PC-3 (cell line): Measurements from ENCODE around the gene TMEM106C. TPM values are rescaled to one million over a fixed set of nuclear protein-coding genes. Genes with fewer than 3 reads are reported as not detected.

ENCODE experiments used
- ATAC-seq: fragments of 200-7000 bp; cut with Tn5 transposase; 2 replicates; pipeline ENCODE4 v1.9.1; 2020; ENCODE audit warnings: mild to moderate bottlenecking, moderate library complexity
- BruUV-seq: library from RNA; stranded (reverse); fragments of 400-500 nt; replicated peaks from 2 replicates; lab custom pipeline; 2021; lab: Mats Ljungman, UMichigan
- CTCF ChIA-PET: fragments of 300-600 bp; sonication (Branson Sonifier 250); formaldehyde crosslinking; loops from one replicate; lab custom pipeline; 2022; ENCODE audit warnings: antibody characterized with exemption; lab: Charles Lee
- POLR2A ChIA-PET: fragments of 300-600 bp; sonication (Branson Sonifier 250); formaldehyde crosslinking; loops from one replicate; lab custom pipeline; 2022; ENCODE audit warnings: antibody characterized with exemption; ENCODE audit not compliant: unreplicated experiment; lab: Charles Lee
- DNase-seq: peaks from one replicate; pipeline ENCODE4 v3.0.0-alpha.2; 2015
- H2AFZ ChIP-seq: fragments of 300-600 bp; sonication (generic); 2 replicates; pipeline ENCODE4 v1.6.0; 2016; ENCODE audit warnings: antibody characterized with exemption, low read length
- H3F3A ChIP-seq: fragments of 300-600 bp; sonication (generic); one replicate; pipeline ENCODE4 v1.6.0; 2017; ENCODE audit warnings: antibody characterized with exemption, low read length, control low read depth, mild to moderate bottlenecking; ENCODE audit not compliant: unreplicated experiment
- H3K27ac ChIP-seq: fragments of 300-600 bp; sonication (generic); 2 replicates; pipeline ENCODE4 v1.5.1; 2016; ENCODE audit warnings: mild to moderate bottlenecking, low read length
- H3K27me3 ChIP-seq: fragments of 300-600 bp; sonication (generic); 2 replicates; pipeline ENCODE4 v1.6.1; 2016; ENCODE audit warnings: low read length, mixed read lengths
- H3K36me3 ChIP-seq: fragments of 300-600 bp; sonication (generic); 2 replicates; pipeline ENCODE4 v1.6.1; 2016; ENCODE audit warnings: low read depth, mixed run types, low read length, mixed read lengths
- H3K4me1 ChIP-seq: fragments of 300-600 bp; sonication (generic); 2 replicates; pipeline ENCODE4 v1.5.1; 2016; ENCODE audit warnings: low read length; ENCODE audit not compliant: insufficient read depth
- H3K4me2 ChIP-seq: fragments of 300-600 bp; sonication (generic); 2 replicates; pipeline ENCODE4 v1.6.0; 2016; ENCODE audit warnings: low read length
- H3K4me3 ChIP-seq: fragments of 300-600 bp; sonication (generic); 2 replicates; pipeline ENCODE4 v1.5.1; 2016; ENCODE audit warnings: mild to moderate bottlenecking, low read length, mixed read lengths
- H3K79me2 ChIP-seq: fragments of 300-600 bp; sonication (generic); 2 replicates; pipeline ENCODE4 v1.6.1; 2017; ENCODE audit warnings: low read length, mixed read lengths
- H3K9ac ChIP-seq: fragments of 300-600 bp; sonication (generic); 2 replicates; pipeline ENCODE4 v1.6.0; 2016; ENCODE audit warnings: mild to moderate bottlenecking, low read length
- H3K9me2 ChIP-seq: fragments of 300-600 bp; sonication (generic); replicated peaks from 2 replicates; pipeline ENCODE4 v1.6.1; 2016; ENCODE audit warnings: mixed run types, low read length, mixed read lengths
- H3K9me3 ChIP-seq: fragments of 300-600 bp; sonication (generic); 2 replicates; pipeline ENCODE4 v1.6.1; 2016; ENCODE audit warnings: low read length, mixed read lengths
- H4K20me1 ChIP-seq: fragments of 300-600 bp; sonication (generic); 2 replicates; pipeline ENCODE4 v1.6.1; 2016; ENCODE audit warnings: low read length, mixed read lengths
- EZH2 ChIP-seq: fragments of 300-600 bp; sonication (generic); IDR thresholded peaks from one replicate; pipeline ENCODE4 v1.6.1; 2017; ENCODE audit warnings: antibody characterized with exemption, mild to moderate bottlenecking, low read length; ENCODE audit not compliant: unreplicated experiment
- EZH2phosphoT487 ChIP-seq: fragments of 300-600 bp; sonication (generic); IDR thresholded peaks from 2 replicates; pipeline ENCODE4 v1.6.1; 2018; ENCODE audit warnings: mild to moderate bottlenecking, antibody characterized with exemption, low read length, borderline replicate concordance
- intact Hi-C: fragments of 100-400 bp; cut with micrococcal nuclease; formaldehyde crosslinking; loops from 2 replicates; pipeline ENCODE4 v1.9.0; 2023
- total RNA-seq: library from RNA; depleted of rRNA; stranded (reverse); fragments of >200 nt; gene quantifications from 2 replicates; pipeline ENCODE4 v1.2.3, GENCODE V29; 2014
- TF ChIP-seq, protein P1 (sequence below): fragments of 300-600 bp; sonication (generic); conservative IDR thresholded peaks from 2 replicates; pipeline ENCODE4 v1.5.1; 2017; ENCODE audit warnings: antibody characterized with exemption, low read depth, mild to moderate bottlenecking, low read length

The TMEM106C gene
- total RNA-seq, 1 experiment from 2014 or later = 166 TPM

DNA sequence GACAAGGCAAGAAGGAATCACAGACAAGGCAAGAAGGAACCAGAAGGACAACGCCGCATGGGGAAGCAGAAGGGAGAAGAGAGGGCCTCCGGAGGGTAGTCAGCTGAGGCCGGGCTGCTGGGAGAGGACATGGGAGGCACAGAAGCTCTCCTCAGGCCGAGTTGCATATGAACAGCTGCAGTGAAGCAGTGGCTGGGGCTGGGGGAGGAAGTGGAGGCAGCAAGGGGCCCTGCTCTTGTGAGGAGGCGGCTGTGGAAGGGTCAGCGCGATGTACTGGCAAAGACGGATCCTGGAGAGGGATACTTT, 22.0 kb upstream of the TMEM106C start:
- no peak for ATAC-seq
- no peaks in the 10 kb centered on the region for H3K36me3 ChIP-seq
- no peaks in the 10 kb centered on the region for H3K27me3 ChIP-seq
- H3K4me2 ChIP-seq = no peak overlapping the region
- no peaks in the 10 kb centered on the region for H3K9me2 ChIP-seq
- H2AFZ ChIP-seq = no peak overlapping the region
- no peaks in the 10 kb centered on the region for H3F3A ChIP-seq
- ChIA-PET POLR2A (no interaction called here), CTCF (no interaction called here)
- H3K79me2 ChIP-seq = no peaks in the 10 kb centered on the region
- H3K9me3 ChIP-seq = no peaks in the 10 kb centered on the region
- no peak overlapping the region for H3K27ac ChIP-seq
- DNase-seq = no peak
- intact Hi-C loops = loop anchor here (10.0 kb wide), 1 partner anchor 117 kb away; no protein-coding TSS in a partner anchor
- no peaks in the 10 kb centered on the region for H4K20me1 ChIP-seq
- no TSS peak for BruUV-seq
- H3K4me1 ChIP-seq = peaks cover 13% of the 10 kb centered on the region
- no peak overlapping the region for H3K4me3 ChIP-seq
- TF ChIP-seq EZH2 = no peak
- TF ChIP-seq, protein P1, sequence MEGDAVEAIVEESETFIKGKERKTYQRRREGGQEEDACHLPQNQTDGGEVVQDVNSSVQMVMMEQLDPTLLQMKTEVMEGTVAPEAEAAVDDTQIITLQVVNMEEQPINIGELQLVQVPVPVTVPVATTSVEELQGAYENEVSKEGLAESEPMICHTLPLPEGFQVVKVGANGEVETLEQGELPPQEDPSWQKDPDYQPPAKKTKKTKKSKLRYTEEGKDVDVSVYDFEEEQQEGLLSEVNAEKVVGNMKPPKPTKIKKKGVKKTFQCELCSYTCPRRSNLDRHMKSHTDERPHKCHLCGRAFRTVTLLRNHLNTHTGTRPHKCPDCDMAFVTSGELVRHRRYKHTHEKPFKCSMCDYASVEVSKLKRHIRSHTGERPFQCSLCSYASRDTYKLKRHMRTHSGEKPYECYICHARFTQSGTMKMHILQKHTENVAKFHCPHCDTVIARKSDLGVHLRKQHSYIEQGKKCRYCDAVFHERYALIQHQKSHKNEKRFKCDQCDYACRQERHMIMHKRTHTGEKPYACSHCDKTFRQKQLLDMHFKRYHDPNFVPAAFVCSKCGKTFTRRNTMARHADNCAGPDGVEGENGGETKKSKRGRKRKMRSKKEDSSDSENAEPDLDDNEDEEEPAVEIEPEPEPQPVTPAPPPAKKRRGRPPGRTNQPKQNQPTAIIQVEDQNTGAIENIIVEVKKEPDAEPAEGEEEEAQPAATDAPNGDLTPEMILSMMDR = no peak
- TF ChIP-seq EZH2phosphoT487 = no peak
- H3K9ac ChIP-seq = no peak overlapping the region

DNA sequence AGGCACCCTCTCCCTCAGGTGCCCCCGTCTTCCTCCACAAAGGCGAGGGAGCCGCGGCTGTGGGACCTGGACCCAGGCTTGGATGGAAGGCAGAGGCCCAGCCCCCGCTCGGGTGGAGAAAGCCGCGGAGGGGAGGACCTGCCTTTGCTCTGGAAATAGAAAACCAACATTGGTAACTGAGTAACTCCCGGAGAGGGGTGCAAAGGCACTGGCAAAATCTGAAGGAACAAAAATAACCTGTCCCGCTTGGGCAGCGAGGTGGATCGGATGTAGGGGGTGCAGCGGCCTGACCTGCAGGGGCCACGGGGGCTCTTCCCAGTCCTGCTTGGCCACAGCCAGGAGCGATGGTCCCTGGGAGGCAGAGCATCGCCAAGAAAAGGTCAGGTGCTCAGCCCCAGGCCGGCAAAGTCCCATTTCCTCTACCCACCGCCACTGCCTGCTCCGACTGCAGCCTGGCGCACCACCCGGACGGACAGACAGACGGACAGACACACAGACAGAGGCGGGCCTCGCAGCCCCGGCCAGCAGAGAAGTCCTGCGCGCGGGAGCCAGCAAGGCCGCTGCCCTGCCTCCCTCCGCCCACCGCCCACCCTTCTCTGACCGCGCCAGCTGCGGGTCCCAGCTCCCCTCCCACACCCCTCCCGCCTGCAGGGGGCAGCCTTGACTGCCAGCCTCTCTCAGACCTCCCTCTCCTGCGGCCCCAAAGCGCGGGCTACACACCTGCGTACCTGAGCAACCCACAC, 21.4 kb upstream of the TMEM106C start:
- Histone ChIP-seq H3K36me3 (no peaks in the 10 kb centered on the region), H3K9me3 (no peaks in the 10 kb centered on the region), H2AFZ (no peak overlapping the region), H3K4me1 (peaks cover 18% of the 10 kb centered on the region), H3K9me2 (no peaks in the 10 kb centered on the region), H3K27me3 (no peaks in the 10 kb centered on the region), H3F3A (no peaks in the 10 kb centered on the region), H4K20me1 (no peaks in the 10 kb centered on the region), H3K79me2 (no peaks in the 10 kb centered on the region), H3K4me2 (no peak overlapping the region), H3K27ac (no peak overlapping the region), H3K9ac (no peak overlapping the region), H3K4me3 (no peak overlapping the region)
- DNase-seq (no peak), ATAC-seq (no peak)
- ChIA-PET POLR2A (no interaction called here), CTCF (no interaction called here)
- TF ChIP-seq EZH2 (no peak), EZH2phosphoT487 (no peak)
- TF ChIP-seq, protein P1 = peak; percentile 23
- BruUV-seq = no TSS peak
- intact Hi-C loops = loop anchor here (10.0 kb wide), 1 partner anchor 117 kb away; no protein-coding TSS in a partner anchor

DNA sequence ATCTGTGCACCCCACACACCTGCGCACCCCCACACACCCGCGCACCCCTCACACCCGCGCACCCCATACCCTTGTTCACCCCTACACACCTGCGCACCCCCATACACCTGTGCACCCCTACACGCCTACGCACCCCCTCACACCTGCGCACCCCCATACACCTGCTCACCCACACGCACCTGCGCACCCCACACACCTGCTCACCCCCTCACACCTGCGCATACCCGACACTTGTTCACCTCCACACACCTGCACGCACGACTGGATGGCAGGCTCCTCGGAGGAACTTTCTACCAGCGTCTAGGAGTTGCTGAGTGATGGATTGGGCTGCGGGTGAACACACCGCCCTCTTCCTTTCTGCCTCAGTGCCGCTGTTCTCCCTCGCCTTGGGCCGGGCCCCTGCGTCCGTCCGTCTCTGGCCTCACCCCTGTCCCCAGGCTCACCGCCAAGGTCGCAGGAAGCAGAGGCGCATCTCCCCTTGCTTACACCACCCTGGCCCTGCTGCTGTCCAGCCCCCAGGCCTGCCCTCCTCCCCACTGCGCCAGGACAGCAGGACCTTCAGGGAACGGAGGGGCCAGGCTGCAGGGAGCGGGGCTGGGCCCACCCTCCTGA, 20.7 kb upstream of the TMEM106C start:
- Histone ChIP-seq H3K4me2 (no peak overlapping the region), H4K20me1 (no peaks in the 10 kb centered on the region), H2AFZ (no peak overlapping the region), H3F3A (no peaks in the 10 kb centered on the region), H3K36me3 (no peaks in the 10 kb centered on the region), H3K4me3 (no peak overlapping the region), H3K79me2 (no peaks in the 10 kb centered on the region), H3K9me3 (no peaks in the 10 kb centered on the region), H3K9ac (no peak overlapping the region), H3K4me1 (peaks cover 17% of the 10 kb centered on the region), H3K27ac (no peak overlapping the region), H3K9me2 (no peaks in the 10 kb centered on the region), H3K27me3 (no peaks in the 10 kb centered on the region)
- no peak for ATAC-seq
- ChIA-PET CTCF (no interaction called here), POLR2A (no interaction called here)
- DNase-seq = no peak
- intact Hi-C loops = loop anchor here (10.0 kb wide), 1 partner anchor 118 kb away; no protein-coding TSS in a partner anchor
- no TSS peak for BruUV-seq
- TF ChIP-seq EZH2 (no peak), EZH2phosphoT487 (no peak)
- TF ChIP-seq, protein P1 = no peak
